ENCODE data around the gene ARHGEF19. TPM values are rescaled to one million over a fixed set of nuclear protein-coding genes. Genes with fewer than 3 reads are reported as not detected.

Gene ARHGEF19
- total RNA-seq, 4 donors from 2014 or later = 11.9 to 32.3 (median 17.5) TPM

GRCh38 chr1:16175610-16176553 is 36.6 kb downstream of the ARHGEF19 start:
- Histone ChIP-seq H3K4me1 (peaks cover 28 to 53% of the 10 kb centered on the region in 2 donors), H3K27me3 (no peaks in the 10 kb centered on the region), H3K4me3 (replicated peaks in 1 of 3) (no peak overlapping the region), H3K9me3 (no peaks in the 10 kb centered on the region), H3K27ac (peak overlapping the region; percentile 93 to 97 (median 96)), H3K36me3 (no peaks in the 10 kb centered on the region)
- 9 to 11% methylated on average over 13 to 18 of the region's 24 CpGs for WGBS, 2 donors
- intact Hi-C loops (cut with DNase I) = loop anchor here (5.0 kb wide), 1 partner anchor 34 kb away; no protein-coding TSS in a partner anchor
- TF ChIP-seq CTCF (IDR thresholded peaks at IDR 0.05) = no peak
- peak in 1 of 2 donors; percentile 38 for TF ChIP-seq POLR2A (IDR thresholded peaks at IDR 0.05)
- DNase-seq = peak; percentile 97

- Histone ChIP-seq H3K4me1 (peaks cover 28 to 50% of the 10 kb centered on the region in 2 donors), H3K4me3 (replicated peaks in 1 of 3) (no peak overlapping the region)
- TF ChIP-seq POLR2A (IDR thresholded peaks at IDR 0.05) = no peak
- TF ChIP-seq CTCF (IDR thresholded peaks at IDR 0.05) = no peak
These were observed 37.4 kb downstream of the ARHGEF19 start for GRCh38 chr1:16174886-16175598.

GRCh38 chr1:16174261-16174868 is 38.1 kb downstream of the ARHGEF19 start:
- no peak for TF ChIP-seq POLR2A (IDR thresholded peaks at IDR 0.05)
- TF ChIP-seq CTCF (IDR thresholded peaks at IDR 0.05) = no peak
- Histone ChIP-seq H3K36me3 (no peaks in the 10 kb centered on the region), H3K27me3 (no peaks in the 10 kb centered on the region), H3K9me3 (no peaks in the 10 kb centered on the region), H3K27ac (peak overlapping the region in 2 of 3 donors; percentile 93 to 97), H3K4me3 (replicated peaks in 1 of 3) (no peak overlapping the region), H3K4me1 (peaks cover 28 to 50% of the 10 kb centered on the region in 2 donors)
- no peak for DNase-seq
- intact Hi-C loops (cut with DNase I) = no loop called here
- 83 to 89% methylated on average over 4 to 9 of the region's 9 CpGs for WGBS, 2 donors

More at GRCh38 chr1:16174886-16175598, 37.4 kb downstream of the ARHGEF19 start:
- Histone ChIP-seq H3K9me3 (no peaks in the 10 kb centered on the region), H3K36me3 (no peaks in the 10 kb centered on the region), H3K27ac (peak overlapping the region; percentile 93 to 97 (median 96)), H3K27me3 (no peaks in the 10 kb centered on the region)
- intact Hi-C loops (cut with DNase I) = loop anchor here (5.0 kb wide), 1 partner anchor 33 kb away; no protein-coding TSS in a partner anchor
- 62 to 69% methylated on average over 14 to 16 of the region's 22 CpGs for WGBS, 2 donors
- DNase-seq = no peak

GRCh38 chr1:16173447-16174260 is 38.8 kb downstream of the ARHGEF19 start:
- Histone ChIP-seq H3K27ac (peak overlapping the region in 2 of 3 donors; percentile 37 to 97), H3K9me3 (no peaks in the 10 kb centered on the region), H3K27me3 (no peaks in the 10 kb centered on the region), H3K36me3 (no peaks in the 10 kb centered on the region), H3K4me1 (peaks cover 28 to 50% of the 10 kb centered on the region in 2 donors), H3K4me3 (replicated peaks in 1 of 3) (no peak overlapping the region)
- peak in 1 of 2 donors; percentile 13 for TF ChIP-seq POLR2A (IDR thresholded peaks at IDR 0.05)
- no peak for TF ChIP-seq CTCF (IDR thresholded peaks at IDR 0.05)
- peak; percentile 63 to 71 for DNase-seq
- WGBS, 2 donors = 45 to 74% methylated on average over 7 to 8 of the region's 12 CpGs
- intact Hi-C loops (cut with DNase I) = no loop called here

Data from thyroid gland (tissue), 4 donors.